Astrocyte (in vitro differentiated cells and primary cell): ENCODE data around the gene ASAP2. TPM values are rescaled to one million over a fixed set of nuclear protein-coding genes. Genes with fewer than 3 reads are reported as not detected.

Experiments
- DNase-seq: peaks from one replicate; pipeline ENCODE4 v3.0.0-alpha.2; 2010; ENCODE audit warnings: low read depth
- FAIRE-seq: peaks from 2 replicates; lab custom pipeline; 2011; peaks lifted over from hg19 to GRCh38; lab: Jason Lieb, UNC
- H2AFZ ChIP-seq: 2 replicates; pipeline ENCODE4 v1.6.0; 2012; ENCODE audit warnings: low read depth, low read length, inconsistent platforms
- H3K27ac ChIP-seq: 2 replicates; pipeline ENCODE4 v1.5.1; 2011; ENCODE audit warnings: low read depth, low read length, inconsistent platforms
- H3K27me3 ChIP-seq: 2 replicates; pipeline ENCODE4 v1.6.0; 2011; ENCODE audit warnings: low read length, inconsistent platforms; ENCODE audit not compliant: insufficient read depth
- H3K36me3 ChIP-seq: 2 replicates; pipeline ENCODE4 v1.5.1; 2011; ENCODE audit warnings: low read length, inconsistent platforms; ENCODE audit not compliant: insufficient read depth
- H3K4me1 ChIP-seq: 2 replicates; pipeline ENCODE4 v1.5.1; 2011; ENCODE audit warnings: low read length, inconsistent platforms; ENCODE audit not compliant: insufficient read depth
- H3K4me2 ChIP-seq: 2 replicates; pipeline ENCODE4 v1.6.0; 2012; ENCODE audit warnings: low read length, inconsistent platforms
- H3K4me3 ChIP-seq: 2 replicates; pipeline ENCODE4 v1.5.1; 2011; ENCODE audit warnings: low read depth, mild to moderate bottlenecking, low read length, inconsistent platforms; ENCODE audit not compliant: insufficient read depth
- H3K79me2 ChIP-seq: 2 replicates; pipeline ENCODE4 v1.6.0; 2012; ENCODE audit warnings: mild to moderate bottlenecking, low read length, inconsistent platforms; ENCODE audit not compliant: insufficient read depth
- H3K9ac ChIP-seq: 2 replicates; pipeline ENCODE4 v1.6.0; 2012; ENCODE audit warnings: mild to moderate bottlenecking, low read length, inconsistent platforms
- H3K9me3 ChIP-seq: 2 replicates; pipeline ENCODE4 v1.5.1; 2012; ENCODE audit warnings: low read depth, mild to moderate bottlenecking, low read length, inconsistent platforms; ENCODE audit not compliant: insufficient read depth
- H4K20me1 ChIP-seq: 2 replicates; pipeline ENCODE4 v1.6.0; 2012; ENCODE audit warnings: low read length, inconsistent platforms; ENCODE audit not compliant: insufficient read depth
- H3K27ac Mint-ChIP-seq: one replicate; pipeline ENCODE4 v1.8.0; 2021; ENCODE audit warnings: mild to moderate bottlenecking, mixed read lengths; ENCODE audit not compliant: unreplicated experiment
- H3K27me3 Mint-ChIP-seq: one replicate; pipeline ENCODE4 v1.8.0; 2021; ENCODE audit warnings: low read depth, mixed read lengths; ENCODE audit not compliant: unreplicated experiment
- H3K36me3 Mint-ChIP-seq: one replicate; pipeline ENCODE4 v1.8.0; 2021; ENCODE audit warnings: low read depth, mixed read lengths; ENCODE audit not compliant: unreplicated experiment
- H3K4me1 Mint-ChIP-seq: one replicate; pipeline ENCODE4 v1.8.0; 2021; ENCODE audit warnings: low read depth, mixed read lengths; ENCODE audit not compliant: unreplicated experiment
- H3K4me3 Mint-ChIP-seq: one replicate; pipeline ENCODE4 v1.8.0; 2021; ENCODE audit warnings: mild to moderate bottlenecking, moderate library complexity, mixed read lengths; ENCODE audit not compliant: unreplicated experiment
- H3K9me3 Mint-ChIP-seq: one replicate; pipeline ENCODE4 v1.8.0; 2021; ENCODE audit warnings: mild to moderate bottlenecking, mixed read lengths; ENCODE audit not compliant: unreplicated experiment
- CTCF ChIP-seq: IDR thresholded peaks from 2 replicates; pipeline ENCODE4 v1.5.1; 2011; ENCODE audit warnings: low read depth, mild to moderate bottlenecking, inconsistent platforms, low read length, moderate library complexity; ENCODE audit not compliant: insufficient read depth
- EZH2 ChIP-seq: IDR thresholded peaks from 2 replicates; pipeline ENCODE4 v1.6.1; 2012; ENCODE audit warnings: mild to moderate bottlenecking, low read length, inconsistent platforms; ENCODE audit not compliant: insufficient read depth
- total RNA-seq: library from RNA; stranded (reverse); gene quantifications from 2 replicates; pipeline ENCODE4 v1.2.1, GENCODE V29; 2021

Gene ASAP2
- total RNA-seq, 1 donor from 2014 or later: 62.6 TPM

GRCh38 chr2:9318461-9319337 is 112.1 kb downstream of the ASAP2 start:
- peaks cover 8% of the 10 kb centered on the region for H3K36me3 ChIP-seq
- no peak overlapping the region for H3K27ac ChIP-seq
- H3K36me3 Mint-ChIP-seq: peaks cover 21% of the 10 kb centered on the region
- H3K9ac ChIP-seq: no peak overlapping the region
- FAIRE-seq (no peak), DNase-seq (no peak)
- H3K79me2 ChIP-seq: peaks cover 41% of the 10 kb centered on the region
- H3K27ac Mint-ChIP-seq: no peak overlapping the region
- peak overlapping the region; percentile 4 for H3K4me2 ChIP-seq
- TF ChIP-seq EZH2: no peak
- H3K4me1 Mint-ChIP-seq: peaks cover 11% of the 10 kb centered on the region
- H3K4me3 Mint-ChIP-seq: no peak overlapping the region
- no peak overlapping the region for H3K4me3 ChIP-seq
- H3K9me3 ChIP-seq: no peaks in the 10 kb centered on the region
- no peaks in the 10 kb centered on the region for H3K9me3 Mint-ChIP-seq
- H2AFZ ChIP-seq: no peak overlapping the region
- peaks cover 10% of the 10 kb centered on the region for H3K4me1 ChIP-seq
- peaks cover 36% of the 10 kb centered on the region for H4K20me1 ChIP-seq
- H3K27me3 ChIP-seq: no peaks in the 10 kb centered on the region
- H3K27me3 Mint-ChIP-seq: no peaks in the 10 kb centered on the region

GRCh38 chr2:9319338-9319715 is 112.7 kb downstream of the ASAP2 start:
- H3K9ac ChIP-seq: no peak overlapping the region
- peaks cover 23% of the 10 kb centered on the region for H3K36me3 Mint-ChIP-seq
- H3K79me2 ChIP-seq: peaks cover 36% of the 10 kb centered on the region
- no peaks in the 10 kb centered on the region for H3K9me3 ChIP-seq
- FAIRE-seq (no peak), DNase-seq (no peak)
- H3K9me3 Mint-ChIP-seq: no peaks in the 10 kb centered on the region
- no peak overlapping the region for H3K4me3 ChIP-seq
- H3K27ac Mint-ChIP-seq: no peak overlapping the region
- H3K4me2 ChIP-seq: no peak overlapping the region
- peaks cover 36% of the 10 kb centered on the region for H4K20me1 ChIP-seq
- peaks cover 11% of the 10 kb centered on the region for H3K4me1 Mint-ChIP-seq
- H3K4me3 Mint-ChIP-seq: no peak overlapping the region
- no peak overlapping the region for H3K27ac ChIP-seq
- H3K27me3 ChIP-seq: no peaks in the 10 kb centered on the region
- TF ChIP-seq CTCF (no peak), EZH2 (no peak)
- no peaks in the 10 kb centered on the region for H3K27me3 Mint-ChIP-seq
- peaks cover 10% of the 10 kb centered on the region for H3K4me1 ChIP-seq
- H2AFZ ChIP-seq: no peak overlapping the region
- peaks cover 8% of the 10 kb centered on the region for H3K36me3 ChIP-seq

DNA sequence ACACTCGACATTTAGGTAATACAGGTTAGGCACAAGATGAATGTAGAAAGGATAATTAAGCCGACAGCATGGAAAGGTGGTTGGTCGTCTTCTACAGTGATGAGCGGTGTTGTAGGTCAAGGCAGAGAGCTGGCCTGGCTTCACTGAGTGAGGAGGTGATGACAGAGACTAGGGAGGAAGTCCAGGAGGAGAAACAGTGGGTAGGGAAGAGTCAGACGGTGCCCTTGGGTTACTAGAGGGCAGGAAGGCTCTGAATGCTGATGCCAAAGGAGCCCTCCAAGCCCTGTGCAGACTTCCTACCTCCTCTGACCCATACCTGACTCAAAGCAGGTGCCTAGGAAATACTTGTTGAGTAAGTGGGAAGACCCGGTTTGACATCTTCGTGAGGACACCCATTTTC is 116.0 kb downstream of the ASAP2 start:
- FAIRE-seq (no peak), DNase-seq (no peak)
- Histone ChIP-seq H3K4me3 (no peak overlapping the region), H4K20me1 (peaks cover 22% of the 10 kb centered on the region), H3K27ac (no peak overlapping the region), H3K4me1 (peaks cover 12% of the 10 kb centered on the region), H3K9me3 (no peaks in the 10 kb centered on the region), H2AFZ (no peak overlapping the region), H3K36me3 (peaks cover 13% of the 10 kb centered on the region), H3K9ac (no peak overlapping the region), H3K27me3 (no peaks in the 10 kb centered on the region), H3K4me2 (no peak overlapping the region), H3K79me2 (peaks cover 15% of the 10 kb centered on the region)
- Mint-ChIP-seq H3K4me1 (peaks cover 17% of the 10 kb centered on the region), H3K4me3 (no peak overlapping the region), H3K27me3 (no peaks in the 10 kb centered on the region), H3K9me3 (no peaks in the 10 kb centered on the region), H3K27ac (no peak overlapping the region), H3K36me3 (peaks cover 30% of the 10 kb centered on the region)
- no peak for TF ChIP-seq EZH2
